ENCODE measurements around the gene CEMP1. TPM values are rescaled to one million over a fixed set of nuclear protein-coding genes. Genes with fewer than 3 reads are reported as not detected.
A peak's percentile ranks its signal among the peaks of the same experiment; 100 is the strongest.

Gene CEMP1
- total RNA-seq, 2 experiments from 2014 or later: 1.0 to 1.8 TPM

GRCh38 chr16:2499890-2500429 is 31.2 kb downstream of the CEMP1 start:
- peaks cover 4% of the 10 kb centered on the region for H3K4me1 Mint-ChIP-seq (ENCODE audit: low read depth)
- Histone ChIP-seq H3K27ac (ENCODE audit: low read depth in 1 of 2, low read length in 2 of 2) (no peak overlapping the region), H3K36me3 (ENCODE audit: insufficient read depth, low read length) (peaks cover 5% of the 10 kb centered on the region), H3K4me1 (ENCODE audit: insufficient read depth, low read length) (peaks cover 7% of the 10 kb centered on the region), H3K27me3 (ENCODE audit: control insufficient read depth in 1 of 2, insufficient read depth in 2 of 2, low read length in 2 of 2) (no peaks in the 10 kb centered on the region), H3K9me3 (ENCODE audit: control insufficient read depth in 1 of 2, insufficient read depth in 1 of 2, low read length in 2 of 2) (no peaks in the 10 kb centered on the region), H3K4me3 (ENCODE audit: low read length) (no peak overlapping the region)
- intact Hi-C loops (cut with DNase I, micrococcal nuclease): loop anchor here in 1 of 2 experiments (2.0 kb wide), 1 partner anchor 159 kb away; the partner anchor contains the start of gene ABCA3
- peaks cover 4% of the 10 kb centered on the region for H3K36me3 Mint-ChIP-seq (ENCODE audit: low read depth)
- TF ChIP-seq CTCF (IDR thresholded peaks at IDR 0.05): no peak
- H3K27me3 Mint-ChIP-seq: no peaks in the 10 kb centered on the region
- H3K27ac Mint-ChIP-seq: no peak overlapping the region
- ATAC-seq (ENCODE audit: poor library complexity) (no peak), DNase-seq (no peak)
- H3K9me3 Mint-ChIP-seq: no peaks in the 10 kb centered on the region
- no peak overlapping the region for H3K4me3 Mint-ChIP-seq
- POLR2A ChIA-PET: interaction anchor here (0.6 kb wide), 1 partner anchor 33 kb away, joined by 7 read pairs; no protein-coding TSS in a partner anchor
- CTCF ChIA-PET: interaction anchor here (2.5 kb wide), 1 partner anchor 306 kb away, joined by 17 read pairs; no protein-coding TSS in a partner anchor

- peaks cover 4% of the 10 kb centered on the region for H3K36me3 Mint-ChIP-seq (ENCODE audit: low read depth)
- no peaks in the 10 kb centered on the region for H3K9me3 ChIP-seq (ENCODE audit: control insufficient read depth in 1 of 2, insufficient read depth in 1 of 2, low read length in 2 of 2)
- DNase-seq (peak in 1 of 14 experiments; percentile 13), ATAC-seq (ENCODE audit: poor library complexity) (no peak)
- ChIA-PET POLR2A (no interaction called here), CTCF (no interaction called here)
- no peaks in the 10 kb centered on the region for H3K9me3 Mint-ChIP-seq
- no peak overlapping the region for H3K27ac ChIP-seq (ENCODE audit: low read depth in 1 of 2, low read length in 2 of 2)
- no peak overlapping the region for H3K27ac Mint-ChIP-seq
- H3K4me1 ChIP-seq (ENCODE audit: insufficient read depth, low read length): peaks cover 7% of the 10 kb centered on the region
- peaks cover 5% of the 10 kb centered on the region for H3K36me3 ChIP-seq (ENCODE audit: insufficient read depth, low read length)
- H3K27me3 ChIP-seq (ENCODE audit: control insufficient read depth in 1 of 2, insufficient read depth in 2 of 2, low read length in 2 of 2): no peaks in the 10 kb centered on the region
- H3K27me3 Mint-ChIP-seq: no peaks in the 10 kb centered on the region
- no peak overlapping the region for H3K4me3 Mint-ChIP-seq
- intact Hi-C loops (cut with DNase I, micrococcal nuclease): no loop called here
- no peak overlapping the region for H3K4me3 ChIP-seq (ENCODE audit: low read length)
- H3K4me1 Mint-ChIP-seq (ENCODE audit: low read depth): peaks cover 4% of the 10 kb centered on the region
- no peak for TF ChIP-seq CTCF (IDR thresholded peaks at IDR 0.05)
Observed at GRCh38 chr16:2499454-2499853, 31.8 kb downstream of the CEMP1 start.

GRCh38 chr16:2498531-2499253 is 32.5 kb downstream of the CEMP1 start:
- peaks cover 7% of the 10 kb centered on the region for H3K4me1 ChIP-seq (ENCODE audit: insufficient read depth, low read length)
- Mint-ChIP-seq H3K27me3 (no peaks in the 10 kb centered on the region), H3K36me3 (ENCODE audit: low read depth) (peaks cover 4% of the 10 kb centered on the region), H3K27ac (no peak overlapping the region), H3K4me1 (ENCODE audit: low read depth) (peaks cover 4% of the 10 kb centered on the region), H3K4me3 (no peak overlapping the region), H3K9me3 (no peaks in the 10 kb centered on the region)
- POLR2A ChIA-PET: no interaction called here
- no peak overlapping the region for H3K27ac ChIP-seq (ENCODE audit: low read depth in 1 of 2, low read length in 2 of 2)
- no peaks in the 10 kb centered on the region for H3K27me3 ChIP-seq (ENCODE audit: control insufficient read depth in 1 of 2, insufficient read depth in 2 of 2, low read length in 2 of 2)
- peak in 1 of 14 experiments; percentile 17 for DNase-seq
- no peak overlapping the region for H3K4me3 ChIP-seq (ENCODE audit: low read length)
- no peak for ATAC-seq (ENCODE audit: poor library complexity)
- no peak for TF ChIP-seq CTCF (IDR thresholded peaks at IDR 0.05)
- no peaks in the 10 kb centered on the region for H3K9me3 ChIP-seq (ENCODE audit: control insufficient read depth in 1 of 2, insufficient read depth in 1 of 2, low read length in 2 of 2)
- H3K36me3 ChIP-seq (ENCODE audit: insufficient read depth, low read length): peaks cover 5% of the 10 kb centered on the region
- CTCF ChIA-PET: no interaction called here
- intact Hi-C loops (cut with DNase I, micrococcal nuclease): no loop called here
